ENCODE results near the gene PARVB.
"Not testable (repeated sequence)": the region's sequence is repeated elsewhere in the genome, so short reads cannot be mapped to it uniquely, and the experiment has no call there.

Gene PARVB

DNA sequence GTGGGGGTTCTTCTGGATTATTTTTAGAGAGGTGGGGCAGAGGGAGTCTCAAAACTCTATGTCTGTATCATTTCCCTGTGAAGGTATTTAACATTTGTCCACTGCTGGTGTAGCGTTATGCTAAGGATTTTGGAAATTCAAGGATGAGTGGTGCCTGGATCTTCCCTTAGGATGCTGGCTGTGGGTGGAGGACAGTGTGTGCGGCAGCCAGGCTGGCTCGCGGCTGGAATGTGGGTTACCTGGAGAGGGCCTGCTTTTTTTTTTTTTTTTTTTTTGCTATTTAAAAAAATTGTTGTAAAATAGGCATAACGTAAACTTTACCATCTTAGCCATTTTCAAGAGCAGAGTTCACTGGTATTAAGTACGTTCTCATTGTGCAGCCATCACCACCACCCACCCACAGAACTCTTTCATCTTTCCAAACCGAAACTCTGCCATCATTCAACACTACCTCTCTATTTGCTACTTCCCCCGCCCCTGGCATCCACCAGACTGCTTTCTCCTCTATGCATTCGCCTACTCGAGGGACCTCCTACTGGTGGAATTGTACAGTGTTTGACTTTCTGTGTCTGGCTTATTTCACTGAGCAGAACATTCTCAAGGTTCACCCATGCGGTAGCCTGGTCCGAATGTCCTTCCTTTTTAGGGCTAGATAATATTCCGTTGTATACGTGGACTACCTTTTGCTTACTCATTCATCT lies 67.1 kb downstream of the PARVB start:
- no peak for DNase-seq

DNA sequence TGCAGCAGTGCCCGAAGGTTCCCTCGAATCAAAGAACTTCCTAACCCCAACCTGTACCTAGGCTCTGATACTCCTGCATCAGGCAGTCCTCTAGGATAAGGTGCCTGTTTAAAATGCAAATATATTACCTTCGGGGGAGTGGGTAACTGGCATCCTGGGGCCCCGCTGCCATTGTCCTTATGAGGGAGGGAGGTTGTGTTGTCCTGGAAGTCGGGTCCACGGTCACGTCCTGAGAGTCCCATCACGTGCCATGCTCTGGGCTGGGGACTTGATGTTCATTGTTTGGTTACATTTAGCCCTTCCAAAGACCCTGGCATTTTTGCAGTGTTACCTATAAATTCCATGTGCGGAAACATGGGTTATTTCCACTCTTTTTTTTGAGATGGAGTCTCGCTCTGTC lies 67.6 kb downstream of the PARVB start:
- DNase-seq: no peak

DNA sequence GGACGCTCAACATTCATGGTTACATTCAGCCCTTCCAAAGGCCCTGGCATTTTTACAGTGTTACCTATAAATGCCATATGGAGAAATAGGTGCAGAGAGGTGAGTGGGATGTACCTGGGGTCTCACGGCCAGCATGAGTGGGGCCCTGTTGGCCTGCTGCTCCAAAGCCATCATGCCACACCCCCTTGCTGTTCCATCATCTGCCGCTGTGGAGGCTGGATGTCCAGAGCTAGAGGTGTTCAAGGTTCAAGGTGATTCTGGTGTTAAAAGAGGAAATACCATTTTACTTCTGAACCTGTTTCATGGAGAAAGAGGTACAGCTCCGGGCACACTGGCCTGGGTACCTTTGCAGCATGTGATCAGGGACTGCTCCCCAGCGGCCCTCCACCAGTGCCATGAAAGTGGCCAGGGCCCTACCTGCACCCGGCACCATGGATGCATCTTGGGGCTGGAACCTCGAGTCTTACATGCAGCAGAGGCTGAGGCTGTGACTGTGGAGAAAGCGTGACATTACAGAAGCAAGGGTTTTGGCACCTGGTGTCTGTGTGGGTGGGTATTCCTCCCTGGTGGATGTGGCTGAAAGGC lies 68.6 kb downstream of the PARVB start:
- DNase-seq: no peak

DNA sequence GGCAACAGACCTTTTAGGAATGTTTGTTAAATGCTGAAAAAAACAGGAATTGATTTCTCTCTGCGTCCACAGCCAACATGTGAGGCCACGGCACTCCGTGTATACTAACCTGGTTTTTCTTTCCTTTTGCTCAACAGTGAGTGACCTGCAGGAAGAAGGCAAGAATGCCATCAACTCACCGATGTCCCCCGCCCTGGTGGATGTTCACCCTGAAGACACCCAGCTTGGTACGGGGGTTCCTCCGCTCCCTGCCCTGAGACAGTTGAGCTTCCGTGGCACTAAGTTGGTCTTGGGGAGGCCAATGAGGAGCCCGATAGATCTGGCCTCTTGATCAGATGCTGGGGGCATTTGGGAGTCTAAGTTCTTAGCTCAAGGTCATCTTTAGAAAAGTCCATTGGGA lies 69.7 kb downstream of the PARVB start:
- DNase-seq: no peak

DNA sequence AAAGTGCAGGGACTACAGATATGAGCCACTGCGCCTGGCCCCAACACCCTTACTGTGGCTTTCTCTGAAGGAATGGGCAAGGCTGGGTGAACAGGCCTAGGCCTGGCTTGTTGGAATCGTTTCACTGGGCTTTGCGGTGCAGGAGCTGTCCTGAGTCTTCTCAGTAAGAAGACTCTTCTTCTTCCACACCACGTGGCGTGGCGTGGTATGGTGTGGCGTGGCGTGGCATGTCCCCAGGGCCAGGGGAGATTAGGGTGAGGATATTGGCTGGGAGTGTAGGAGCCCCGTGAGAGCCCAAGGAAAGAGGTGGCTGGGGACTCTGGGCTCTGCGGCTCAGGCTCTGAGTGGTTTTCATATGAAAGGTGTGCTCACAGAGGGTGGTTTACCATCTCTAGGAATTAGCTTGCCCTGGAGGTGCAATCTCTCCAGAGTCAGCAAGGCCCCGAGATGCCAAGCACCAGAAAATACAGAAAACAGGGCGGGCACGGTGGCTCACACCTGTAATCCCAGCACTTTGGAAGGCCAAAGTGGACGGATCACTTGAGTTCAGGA lies 70.7 kb downstream of the PARVB start:
- no peak for DNase-seq

DNA sequence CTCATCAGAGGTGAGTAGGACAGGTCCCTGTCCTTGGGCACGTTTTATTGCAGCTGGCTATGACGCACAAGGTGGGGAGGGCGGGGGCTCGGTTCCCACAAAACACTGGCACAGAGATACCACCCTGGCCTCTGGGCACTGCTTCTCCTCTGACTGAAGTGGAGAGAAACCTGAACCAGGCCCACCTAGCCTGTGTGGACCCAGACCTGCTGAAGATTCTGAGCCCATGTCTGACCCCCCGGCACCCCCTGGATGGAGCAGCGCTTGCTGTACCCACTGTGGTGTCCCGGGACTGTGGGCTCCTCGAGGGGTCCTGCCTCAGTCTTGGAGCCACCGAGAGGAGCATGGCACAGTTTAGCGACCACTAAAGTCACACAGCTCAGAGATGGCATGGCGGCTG lies 72.6 kb downstream of the PARVB start:
- DNase-seq: no peak

DNA sequence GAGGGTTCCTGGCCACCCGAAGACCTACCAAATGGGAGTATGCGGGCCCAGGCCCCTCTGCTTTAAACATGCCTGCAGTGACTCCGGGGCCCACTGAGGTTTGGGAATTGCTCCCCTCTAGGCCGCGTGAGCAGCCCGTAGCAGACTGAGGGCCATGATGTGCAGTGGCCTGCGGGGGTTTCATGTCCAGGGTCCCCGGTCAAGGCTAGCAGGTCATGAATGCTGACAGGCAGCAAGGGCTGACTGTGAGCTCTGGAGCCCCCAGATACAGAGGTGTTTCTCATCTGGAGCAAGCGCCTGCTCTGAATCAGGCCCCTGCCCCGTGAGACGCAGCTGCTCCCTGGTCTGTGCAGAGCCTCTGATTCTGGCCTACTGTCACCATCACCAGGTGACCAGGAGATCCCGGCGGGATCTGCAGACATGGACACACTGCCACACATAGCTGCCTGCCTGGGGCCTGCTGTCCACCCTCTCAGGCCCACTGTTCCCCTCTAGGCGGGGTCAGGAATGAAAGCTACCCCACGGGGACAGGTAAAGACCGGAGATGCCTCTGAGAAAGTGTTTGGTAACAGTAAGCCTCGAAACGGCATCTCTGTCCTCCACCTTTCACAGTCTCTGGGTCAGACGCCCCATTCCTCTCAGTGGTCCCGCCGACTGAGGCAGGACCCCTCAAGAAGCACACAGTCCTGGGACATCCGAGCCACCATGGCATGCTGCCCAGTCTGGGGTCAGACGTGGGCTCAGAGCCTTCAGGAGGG lies 73.3 kb downstream of the PARVB start:
- DNase-seq: no peak

DNA sequence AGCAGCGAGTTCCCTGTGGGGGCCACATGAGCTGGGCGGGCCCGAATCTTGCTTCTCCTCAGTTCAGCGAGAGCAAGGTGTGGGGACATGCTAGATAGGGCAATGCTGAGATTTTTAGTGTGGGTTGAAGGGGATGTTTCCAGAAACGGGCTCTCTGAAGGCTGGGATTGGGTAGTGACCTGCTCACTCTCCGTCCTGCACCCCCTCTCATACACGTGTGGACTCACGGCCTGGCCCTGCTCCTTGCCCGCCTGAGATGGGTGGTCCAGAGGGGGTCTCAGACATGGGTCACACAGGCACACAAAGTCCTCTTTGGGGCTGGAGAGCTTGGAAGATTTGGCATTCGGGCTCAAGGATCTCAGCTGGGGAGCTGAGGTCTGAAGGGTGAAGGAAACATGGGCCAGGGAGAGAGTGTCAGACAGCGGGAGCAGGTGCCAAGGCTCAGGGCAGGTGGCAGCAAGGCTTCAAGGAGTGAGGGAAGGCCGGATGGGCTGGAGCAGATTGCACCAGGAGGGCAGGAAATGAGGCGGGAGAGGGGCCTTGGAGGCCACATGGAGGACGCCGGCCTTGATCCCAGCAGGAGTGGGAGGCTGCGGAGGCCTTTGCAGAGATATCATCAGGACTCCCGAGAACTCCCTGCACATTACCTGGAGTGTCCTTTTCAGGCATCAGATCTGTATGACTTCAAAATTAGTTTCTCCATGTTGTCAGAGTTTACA lies 74.1 kb downstream of the PARVB start:
- no peak for DNase-seq

DNA sequence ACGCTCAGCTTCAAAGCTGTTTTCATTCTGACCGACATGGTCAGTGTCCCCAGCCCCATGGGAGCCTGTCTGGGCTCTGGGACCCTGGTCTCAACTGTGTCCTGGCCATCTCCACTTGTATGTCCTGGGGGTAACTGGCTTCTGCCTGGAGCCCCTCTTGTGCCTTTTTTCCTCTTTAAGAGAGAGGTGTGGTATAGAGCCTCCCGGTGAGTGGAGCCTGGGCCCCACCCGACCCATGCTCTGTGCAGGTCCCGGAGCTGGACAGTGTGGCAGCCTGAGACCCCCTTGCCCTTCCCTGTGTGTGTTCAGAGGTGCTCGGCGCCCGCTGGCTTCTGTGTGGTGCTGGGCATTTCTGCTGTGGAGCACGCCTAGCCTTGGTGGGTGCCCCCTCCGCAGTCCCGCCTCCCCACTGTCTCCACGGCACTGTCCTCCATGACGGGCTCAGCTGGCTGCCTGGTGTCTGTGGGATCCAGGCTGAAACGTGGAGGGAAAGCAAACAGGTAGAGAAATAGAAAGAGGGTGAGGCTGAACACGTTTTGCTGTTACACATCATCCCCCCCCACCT lies 74.9 kb downstream of the PARVB start:
- DNase-seq: no peak

DNA sequence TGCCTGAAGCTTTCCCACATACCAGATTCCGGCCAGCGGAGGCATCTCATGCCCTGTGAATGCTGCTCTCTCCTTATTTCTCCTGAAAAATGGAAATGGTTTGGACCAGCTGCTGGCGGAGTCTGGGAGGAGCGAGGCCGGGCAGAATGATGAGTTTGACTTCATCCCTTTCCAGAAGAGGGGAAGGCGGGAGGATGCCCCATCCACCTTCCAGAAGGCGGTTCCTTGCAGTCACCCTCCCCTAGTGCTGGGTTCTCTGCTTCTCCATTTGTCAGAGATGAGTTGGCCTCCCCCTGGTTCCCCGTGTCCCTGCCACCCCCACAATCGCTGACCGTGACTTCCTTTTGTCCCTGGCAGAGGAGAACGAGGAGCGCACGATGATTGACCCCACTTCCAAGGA lies 75.6 kb downstream of the PARVB start:
- DNase-seq: no peak

DNA sequence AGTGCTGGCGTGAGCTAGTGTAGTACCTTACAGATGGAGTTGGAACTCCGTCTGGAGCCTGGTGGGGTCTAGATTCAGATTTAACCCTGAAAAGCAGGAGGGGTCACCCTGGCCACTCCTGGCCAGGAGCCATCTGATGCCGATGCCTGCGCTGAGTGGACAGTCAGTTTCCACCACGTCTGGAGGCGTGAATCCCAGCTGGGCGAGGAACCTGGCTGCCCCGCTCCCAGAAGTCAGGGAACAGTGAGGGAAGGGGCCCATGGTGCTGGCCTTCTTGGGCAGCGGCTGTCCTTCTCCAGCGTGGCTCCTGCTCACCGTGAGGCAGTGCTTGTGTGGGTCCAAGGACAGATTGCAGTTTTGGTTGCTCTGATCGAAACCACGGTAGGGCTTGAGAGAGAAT lies 76.3 kb downstream of the PARVB start:
- no peak for DNase-seq

DNA sequence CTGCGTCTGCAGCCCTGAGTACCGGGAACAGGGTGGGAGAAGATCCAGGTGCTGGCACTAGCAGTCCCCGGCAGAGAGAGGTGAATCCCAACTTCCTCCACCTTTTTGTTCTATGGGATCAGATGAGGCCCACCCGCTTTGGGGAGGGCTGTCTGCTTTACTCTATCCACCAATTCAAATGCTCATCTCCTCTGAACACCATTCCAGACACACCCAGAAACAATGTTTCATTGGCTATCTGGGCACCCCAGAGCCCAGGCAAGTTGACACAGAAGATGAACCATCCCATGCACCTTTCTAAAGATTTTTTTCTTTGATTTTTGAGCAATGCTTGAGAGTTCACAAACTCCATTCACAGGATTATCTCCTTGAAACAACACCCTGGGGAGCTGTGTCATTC lies 78.0 kb downstream of the PARVB start:
- DNase-seq: no peak

DNA sequence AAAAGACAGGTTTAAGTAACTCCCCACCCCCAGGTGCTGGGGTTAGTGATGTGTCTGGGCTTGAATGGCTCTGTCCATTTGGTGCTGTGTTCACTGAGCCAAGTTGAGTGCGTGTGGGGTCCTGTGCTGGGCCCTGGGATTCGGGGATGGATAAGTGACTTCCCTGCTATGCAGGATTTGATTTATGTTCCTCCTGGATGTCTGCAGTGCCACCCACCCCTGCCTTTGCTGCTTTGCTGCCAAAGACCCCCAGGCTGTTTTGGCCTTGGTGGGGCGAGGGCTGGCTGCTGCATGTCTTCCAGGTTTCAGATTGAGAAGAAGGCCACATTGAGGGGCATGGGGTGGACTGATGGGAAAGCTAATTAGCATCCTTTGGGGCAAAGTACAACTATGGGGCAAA lies 78.8 kb downstream of the PARVB start:
- no peak for DNase-seq

DNA sequence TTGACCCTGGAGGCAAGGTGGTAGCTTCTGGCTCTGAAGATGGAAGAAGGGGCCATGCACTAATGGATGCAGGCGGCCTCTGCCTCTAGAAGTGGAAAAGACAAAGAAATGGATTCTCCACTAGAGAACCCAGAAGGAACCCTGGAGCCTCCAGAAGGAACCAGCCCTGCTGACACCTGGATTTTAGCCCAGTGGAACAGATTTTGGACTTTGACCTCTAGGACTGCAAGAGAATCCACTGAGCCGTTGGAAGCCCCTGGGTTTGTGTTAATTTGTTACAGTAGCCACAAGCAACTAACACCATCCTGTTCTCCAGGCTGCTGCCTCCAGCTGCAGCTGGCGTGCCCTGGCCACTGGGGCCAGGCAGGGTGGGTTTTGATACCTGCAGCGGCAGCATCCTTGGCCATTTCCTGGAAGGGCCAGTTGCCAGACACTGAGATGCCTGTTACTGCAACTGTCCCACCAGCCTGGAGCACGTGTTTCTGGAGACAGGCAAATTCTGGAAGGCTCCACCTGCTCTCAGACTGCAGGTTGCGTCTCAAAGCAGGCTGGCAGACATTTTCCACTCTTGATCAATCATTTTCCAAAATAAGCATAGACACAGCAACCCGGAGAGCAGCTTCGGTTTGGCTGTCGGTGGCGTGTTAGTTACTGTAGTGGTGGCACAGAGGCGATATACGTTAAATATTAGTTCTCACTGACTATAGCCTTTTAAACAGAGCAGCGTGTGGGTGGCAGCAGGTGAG lies 79.8 kb downstream of the PARVB start:
- no peak for DNase-seq

DNA sequence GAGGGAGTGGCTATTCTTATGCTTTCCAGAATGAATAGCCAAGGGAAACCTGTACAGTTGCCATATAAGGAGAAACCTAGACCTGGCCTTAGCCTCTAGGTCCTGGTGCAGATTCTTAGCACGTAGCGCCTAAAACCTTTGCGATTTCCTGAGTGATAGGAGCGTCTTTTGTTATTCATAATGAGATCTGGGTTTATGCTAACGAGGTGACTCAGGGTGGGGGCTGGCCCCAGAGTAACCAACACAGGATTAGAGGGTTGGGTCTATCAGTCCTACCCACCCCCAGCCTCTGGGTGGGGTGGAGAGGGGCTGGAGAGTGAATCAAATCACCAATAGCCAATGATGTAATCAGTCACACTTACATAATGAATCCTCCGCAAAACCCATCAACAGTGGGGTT lies 83.2 kb downstream of the PARVB start:
- DNase-seq: no peak

DNA sequence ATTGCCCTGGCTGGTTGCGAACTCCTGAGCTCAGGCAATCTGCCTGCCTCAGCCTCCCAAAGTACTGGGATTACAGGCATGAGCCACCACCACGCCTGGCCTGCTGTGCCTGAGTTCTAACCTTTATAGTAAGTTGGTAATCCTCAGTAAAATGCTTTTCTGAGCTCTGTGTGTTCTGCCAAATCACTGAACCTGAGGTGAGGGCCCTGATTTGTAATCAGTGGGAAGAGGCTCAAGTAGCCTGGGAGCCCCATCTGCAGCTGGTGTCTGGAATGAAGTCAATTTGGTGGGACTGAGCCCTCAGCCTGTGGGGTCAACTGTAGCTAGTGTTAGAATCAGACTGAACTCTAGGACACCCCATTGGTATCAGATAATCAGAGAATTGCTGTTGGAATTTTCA lies 84.0 kb downstream of the PARVB start:
- no peak for DNase-seq

DNA sequence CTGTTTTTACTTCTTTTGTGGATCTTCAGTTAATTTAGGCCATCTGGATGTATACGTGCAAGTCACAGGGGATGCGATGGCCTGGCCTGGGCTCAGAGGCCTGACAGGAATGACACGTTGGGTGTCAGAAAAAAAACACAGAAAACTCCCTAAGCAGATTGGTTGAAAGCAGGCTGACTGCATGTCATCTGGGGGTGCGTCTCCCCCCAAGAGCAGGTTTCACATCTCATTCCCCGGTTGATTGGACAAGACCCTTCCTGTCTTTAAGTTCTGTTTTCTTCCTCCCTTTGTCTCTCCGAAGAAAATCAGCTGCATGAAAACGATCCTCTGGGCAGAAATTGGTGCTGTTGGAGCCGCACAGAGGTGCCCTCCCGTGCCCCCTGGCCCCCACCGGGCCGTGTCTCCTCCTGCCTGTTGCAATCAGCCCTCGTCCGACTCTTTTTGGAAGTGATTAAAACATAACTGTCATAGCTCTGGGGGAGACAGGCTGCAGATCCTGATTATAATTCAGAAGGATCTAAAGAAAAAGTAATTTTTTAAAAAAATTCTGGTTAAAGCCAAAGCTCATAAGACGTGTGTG lies 84.8 kb downstream of the PARVB start:
- DNase-seq: no peak

DNA sequence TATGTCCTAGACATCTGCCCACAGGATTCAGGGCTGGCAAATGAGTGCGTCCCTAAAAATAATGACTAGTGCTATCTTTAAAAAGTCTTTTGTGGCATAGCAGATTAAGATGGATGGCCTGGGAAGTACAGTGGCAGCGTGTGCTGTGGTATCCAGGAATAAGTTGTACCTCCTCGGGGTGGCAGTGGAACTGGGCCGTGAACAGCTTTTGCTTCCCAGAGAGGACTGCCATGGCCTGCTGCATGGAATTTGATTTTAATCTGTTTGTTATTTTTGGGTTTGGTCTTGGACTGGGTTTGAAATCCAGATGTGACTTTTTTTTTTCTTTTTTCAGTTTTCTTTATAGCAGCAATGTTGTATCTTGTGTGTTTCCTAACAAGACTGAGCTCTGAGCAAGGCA lies 85.3 kb downstream of the PARVB start:
- no peak for DNase-seq

DNA sequence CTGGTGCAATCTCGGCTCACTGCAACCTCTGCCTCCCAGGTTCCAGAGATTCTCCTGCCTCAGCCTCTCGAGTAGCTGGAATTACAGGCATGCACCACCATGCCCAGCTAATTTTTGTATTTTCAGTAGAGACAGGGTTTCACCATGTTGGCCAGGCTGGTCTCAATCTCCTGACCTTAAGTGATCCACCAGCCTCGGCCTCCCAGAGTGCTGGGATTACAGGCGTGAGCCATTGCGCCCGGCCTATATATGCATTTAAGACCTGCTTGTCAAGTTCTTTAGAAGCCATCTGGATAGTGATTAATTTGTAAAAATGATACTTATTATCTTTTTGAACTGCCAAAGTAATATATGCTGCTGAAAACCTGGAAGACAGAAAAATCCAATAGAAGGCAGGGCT lies 86.6 kb downstream of the PARVB start:
- not testable (repeated sequence) for DNase-seq

DNA sequence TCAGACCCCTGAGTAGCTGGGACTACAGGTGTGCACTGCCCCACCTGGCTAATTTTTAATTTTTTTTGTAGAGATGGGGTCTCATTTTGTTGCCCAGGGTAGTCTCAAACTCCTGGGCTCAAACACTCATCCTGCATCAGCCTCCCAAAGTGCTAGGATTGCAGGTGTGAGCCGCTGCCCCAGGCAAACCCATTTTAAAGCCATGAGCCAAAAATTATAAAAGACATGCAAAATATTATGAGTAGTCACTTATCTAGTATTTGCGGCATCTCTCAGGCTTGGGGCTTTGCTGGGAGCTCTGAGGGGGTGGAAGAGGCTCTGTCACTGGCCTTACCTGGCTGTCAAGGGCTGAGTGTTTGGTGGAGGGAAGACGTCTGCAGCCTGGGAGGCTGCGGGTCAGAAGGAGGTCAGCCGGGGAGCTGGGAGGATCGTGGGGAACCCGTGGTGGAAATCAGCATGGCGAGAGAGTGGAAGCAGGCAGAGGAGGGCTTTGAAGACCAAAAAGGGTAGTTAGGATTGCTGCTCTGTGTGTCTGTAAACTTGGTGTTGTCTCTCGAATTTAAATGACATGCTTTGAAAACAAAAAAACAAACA lies 87.6 kb downstream of the PARVB start:
- no peak for DNase-seq

DNA sequence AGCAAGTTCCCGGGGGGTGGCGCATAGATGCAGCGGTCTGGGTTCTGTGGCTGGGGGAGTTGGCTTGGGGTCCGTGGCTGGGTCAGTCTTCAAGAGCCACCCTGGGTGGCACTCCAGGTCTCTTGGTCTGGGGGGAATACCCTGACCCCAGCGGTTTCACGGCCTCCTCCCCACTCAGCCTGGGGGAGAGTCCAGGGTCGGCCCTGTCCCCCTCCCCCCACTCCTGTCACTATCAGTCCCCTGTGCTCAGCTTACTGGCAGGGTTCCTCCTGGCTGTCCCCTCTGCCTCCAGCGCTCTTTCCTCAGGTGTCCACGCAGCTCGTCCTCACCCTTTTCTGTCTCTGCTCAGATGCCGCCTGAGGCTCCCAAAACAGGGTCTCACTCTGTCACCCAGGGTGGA lies 88.1 kb downstream of the PARVB start:
- DNase-seq: no peak

DNA sequence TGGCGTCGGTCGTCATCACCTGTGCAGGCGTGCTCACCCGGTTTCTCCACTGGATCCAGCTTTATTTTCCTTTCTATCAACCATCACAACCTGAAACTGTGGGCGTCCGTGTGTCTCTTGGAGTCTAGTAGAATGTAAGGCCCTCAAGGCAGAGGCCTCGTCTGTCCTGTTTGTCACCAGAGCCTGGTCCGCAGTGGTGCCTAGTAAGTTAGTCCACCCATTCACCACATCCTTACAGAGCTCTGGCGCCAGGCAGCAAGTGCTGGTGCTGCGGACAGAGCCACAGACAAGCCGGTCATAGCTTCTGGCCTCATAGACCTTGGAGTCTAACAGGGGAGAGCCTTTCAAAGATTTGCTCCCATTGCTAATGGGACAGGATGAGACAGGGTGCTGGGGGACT lies 92.2 kb downstream of the PARVB start:
- no peak for DNase-seq

Measured in CD4-positive, alpha-beta T cell treated with Interferon gamma for 1 hour (primary cell).